ENCODE data around the gene WBP2.

DNA sequence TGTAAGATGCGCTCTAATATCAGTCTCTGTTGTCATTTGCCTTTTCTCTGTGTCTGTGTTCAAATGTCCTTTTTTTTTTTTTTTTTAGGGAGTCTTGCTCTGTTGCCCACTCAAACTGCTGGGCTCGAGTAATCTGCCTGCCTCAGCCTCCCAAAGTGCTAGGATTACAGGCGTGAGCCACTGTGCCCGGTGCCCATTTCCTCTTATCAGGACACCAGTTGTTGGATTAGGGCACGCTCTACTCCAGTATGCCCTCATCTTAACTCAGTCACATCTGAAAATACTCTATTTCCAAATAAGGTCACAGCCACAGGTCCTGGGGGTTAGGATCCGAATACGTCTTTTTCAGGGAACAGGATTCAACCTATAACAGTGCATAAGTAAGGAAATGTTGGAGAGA is 25.1 kb upstream of the WBP2 start:
- TF ChIP-seq, protein P1, sequence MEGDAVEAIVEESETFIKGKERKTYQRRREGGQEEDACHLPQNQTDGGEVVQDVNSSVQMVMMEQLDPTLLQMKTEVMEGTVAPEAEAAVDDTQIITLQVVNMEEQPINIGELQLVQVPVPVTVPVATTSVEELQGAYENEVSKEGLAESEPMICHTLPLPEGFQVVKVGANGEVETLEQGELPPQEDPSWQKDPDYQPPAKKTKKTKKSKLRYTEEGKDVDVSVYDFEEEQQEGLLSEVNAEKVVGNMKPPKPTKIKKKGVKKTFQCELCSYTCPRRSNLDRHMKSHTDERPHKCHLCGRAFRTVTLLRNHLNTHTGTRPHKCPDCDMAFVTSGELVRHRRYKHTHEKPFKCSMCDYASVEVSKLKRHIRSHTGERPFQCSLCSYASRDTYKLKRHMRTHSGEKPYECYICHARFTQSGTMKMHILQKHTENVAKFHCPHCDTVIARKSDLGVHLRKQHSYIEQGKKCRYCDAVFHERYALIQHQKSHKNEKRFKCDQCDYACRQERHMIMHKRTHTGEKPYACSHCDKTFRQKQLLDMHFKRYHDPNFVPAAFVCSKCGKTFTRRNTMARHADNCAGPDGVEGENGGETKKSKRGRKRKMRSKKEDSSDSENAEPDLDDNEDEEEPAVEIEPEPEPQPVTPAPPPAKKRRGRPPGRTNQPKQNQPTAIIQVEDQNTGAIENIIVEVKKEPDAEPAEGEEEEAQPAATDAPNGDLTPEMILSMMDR (IDR thresholded peaks at IDR 0.05; ENCODE audit: insufficient read depth, low read length, poor library complexity, severe bottlenecking): no peak
- TF ChIP-seq EZH2phosphoT487 (conservative IDR thresholded peaks at IDR 0.05; ENCODE audit: low read length): no peak
